K562 (cell line): ENCODE results near the gene CRYGB. TPM values are rescaled to one million over a fixed set of nuclear protein-coding genes. Genes with fewer than 3 reads are reported as not detected.
"Not testable (repeated sequence)": the region's sequence is repeated elsewhere in the genome, so short reads cannot be mapped to it uniquely, and the experiment has no call there.

ENCODE experiments used
- ATAC-seq: fragments of 200-7000 bp; cut with Tn5 transposase; 3 replicates; pipeline ENCODE4 v1.9.1; 2020; ENCODE audit warnings: moderate library complexity
- BruUV-seq: library from RNA; stranded (reverse); fragments of 400-500 nt; replicated peaks from 2 replicates; lab custom pipeline; 2021; lab: Mats Ljungman, UMichigan
- CTCF ChIA-PET: fragments of 300-600 bp; formaldehyde crosslinking; extraction: SDS; loops from one replicate; lab custom pipeline; 2021; ENCODE audit warnings: low intra/inter-chr PET ratio; lab: Yijun Ruan, JAX
- POLR2A ChIA-PET: fragments of 300-600, 350-650 bp; sonication (Branson Sonifier 250); formaldehyde crosslinking; extraction: SDS; loops from one replicate; lab custom pipeline; 2021; ENCODE audit warnings: antibody characterized with exemption, inconsistent platforms; lab: Yijun Ruan, JAX
- DNase-seq, 4 experiments: peaks; one replicate each; pipeline versions ENCODE4 v3.0.0 to v3.0.0-alpha.2; 2011 to 2018; ENCODE audit warnings: low spot score in 3 of 4, mixed read lengths in 3 of 4; ENCODE audit errors: extremely low read depth in 1 of 4
- FAIRE-seq: peaks from 2 replicates; lab custom pipeline; 2011; peaks lifted over from hg19 to GRCh38; lab: Jason Lieb, UNC
- H2AFZ ChIP-seq: 2 replicates; pipeline ENCODE4 v1.6.0; 2011; ENCODE audit warnings: low read depth, low read length, control low read depth, inconsistent platforms
- H3K27ac ChIP-seq: fragments of 200-600 bp; 3 replicates; pipeline ENCODE4 v1.8.0; 2011; ENCODE audit warnings: low read depth, mild to moderate bottlenecking, control low read depth, inconsistent platforms, low read length, moderate library complexity, mixed read lengths; ENCODE audit errors: extremely low read depth
- H3K27me3 ChIP-seq, 2 experiments: fragments of 300-600 bp in 1 of 2; 2 replicates in 1 of 2; 3 replicates in 1 of 2; pipeline versions ENCODE4 v1.6.0 to v1.8.0; 2011; ENCODE audit warnings: inconsistent platforms in 2 of 2, low read length in 2 of 2, mild to moderate bottlenecking in 1 of 2, mixed read lengths in 1 of 2, moderate library complexity in 1 of 2; ENCODE audit not compliant: control insufficient read depth in 2 of 2, insufficient read depth in 2 of 2
- H3K36me3 ChIP-seq: fragments of 300-600 bp; 3 replicates; pipeline ENCODE4 v1.8.0; 2011; ENCODE audit warnings: mild to moderate bottlenecking, low read length, inconsistent platforms; ENCODE audit not compliant: control insufficient read depth, insufficient read depth
- H3K4me1 ChIP-seq, 2 experiments: fragments of 200-600 bp in 1 of 2; replicated peaks in 1 of 2; 2 replicates in 1 of 2; 3 replicates in 1 of 2; pipeline versions ENCODE4 v1.5.1 to v1.8.0; 2011; ENCODE audit warnings: inconsistent platforms in 2 of 2, low read length in 2 of 2, mild to moderate bottlenecking in 1 of 2, mixed read lengths in 1 of 2, moderate library complexity in 1 of 2; ENCODE audit not compliant: control insufficient read depth in 2 of 2, insufficient read depth in 2 of 2
- H3K4me2 ChIP-seq: 2 replicates; pipeline ENCODE4 v1.6.1; 2011; ENCODE audit warnings: low read length, control low read depth, inconsistent platforms, mixed read lengths; ENCODE audit not compliant: insufficient read depth
- H3K4me3 ChIP-seq: fragments of 200-600 bp; sonication (generic), shearing (Covaris generic); 2 replicates; pipeline ENCODE4 v1.5.1; 2016; ENCODE audit warnings: control low read depth, inconsistent platforms
- H3K79me2 ChIP-seq: fragments of 200-600 bp; 3 replicates; pipeline ENCODE4 v1.8.0; 2011; ENCODE audit warnings: low read length, inconsistent platforms; ENCODE audit not compliant: control insufficient read depth, insufficient read depth
- H3K9ac ChIP-seq, 2 experiments: 2 replicates each; pipeline versions ENCODE4 v1.6.0 to v1.6.1; 2011; ENCODE audit warnings: low read depth in 2 of 2, low read length in 2 of 2, control low read depth in 1 of 2, inconsistent platforms in 1 of 2, mild to moderate bottlenecking in 1 of 2, mixed read lengths in 1 of 2; ENCODE audit not compliant: insufficient read depth in 1 of 2
- H3K9me1 ChIP-seq: one replicate; pipeline ENCODE4 v1.6.0; 2011; ENCODE audit warnings: inconsistent platforms, mild to moderate bottlenecking, low read length, moderate library complexity; ENCODE audit not compliant: control insufficient read depth, insufficient read depth
- H3K9me3 ChIP-seq: replicated peaks from 2 replicates; pipeline ENCODE4 v1.5.1; 2011; ENCODE audit warnings: low read depth, low read length, inconsistent platforms; ENCODE audit not compliant: control insufficient read depth, insufficient read depth
- H4K20me1 ChIP-seq: replicated peaks from 2 replicates; pipeline ENCODE4 v1.6.1; 2011; ENCODE audit warnings: low read length, inconsistent platforms, mixed read lengths; ENCODE audit not compliant: control insufficient read depth, insufficient read depth
- E2F6 ChIP-seq, 2 experiments: IDR thresholded peaks; 2 replicates each; pipeline ENCODE4 v1.6.1; 2011; ENCODE audit warnings: borderline replicate concordance in 1 of 2, control low read depth in 1 of 2, low read depth in 1 of 2, low read length in 1 of 2, mild to moderate bottlenecking in 1 of 2, mixed read lengths in 1 of 2, moderate library complexity in 1 of 2; ENCODE audit not compliant: insufficient read depth in 1 of 2, insufficient read length in 1 of 2, poor library complexity in 1 of 2, severe bottlenecking in 1 of 2; ENCODE audit errors: extremely low read depth in 1 of 2
- WGBS: fragments of 100-300 bp; shearing (Covaris generic); methylation state at CpG from one replicate; pipeline ENCODE4 v1.1.6; 2016; ENCODE audit warnings: low coverage, mixed read lengths; ENCODE audit not compliant: insufficient coverage; ENCODE audit errors: missing lambda C conversion rate; 5-methylcytosine and 5-hydroxymethylcytosine counted together
- in situ Hi-C: fragments of 300-500 bp; cut with MboI; formaldehyde crosslinking; loops from 4 replicates; pipeline ENCODE4 v1.15.0; 2018; ENCODE audit warnings: inconsistent platforms, mixed read lengths
- intact Hi-C: fragments of 100-400 bp; cut with micrococcal nuclease; formaldehyde crosslinking; loops from 2 replicates; pipeline ENCODE4 v1.14.2; 2022
- polyA plus RNA-seq, 8 experiments: library from polyadenylated mRNA; depleted of rRNA in 4 of 8; stranded (reverse) in 5 of 8; unstranded in 3 of 8; fragments of >200 nt; fragmentation: Nextera tagmentation in 2 of 8; fragmentation: Illumina TruSeq in 1 of 8; extraction: Ambion mirVana in 2 of 8; extraction: Trizol in 1 of 8; gene quantifications; 2 replicates each; pipeline versions ENCODE4 v1.2.1 to v1.2.3, GENCODE V29; 2011 to 2014; ENCODE audit warnings: inconsistent platforms in 1 of 8, missing spikeins in 1 of 8
- total RNA-seq, 7 experiments: library from RNA; depleted of rRNA in 6 of 7; stranded (reverse); fragments of >200 nt in 6 of 7; fragmentation: Illumina TruSeq in 2 of 7; extraction: Trizol in 2 of 7; gene quantifications; 2 replicates each; pipeline versions ENCODE4 v1.2.1 to v1.2.3, GENCODE V29; 2011 to 2021; ENCODE audit warnings: low replicate concordance in 1 of 7

The CRYGB gene
- total and polyA plus RNA-seq, 9 of the 15 experiments (the other 6 are each of a cell fraction or from before 2014, with no cell fraction given): not detected

- no peak for TF ChIP-seq E2F6 (IDR thresholded peaks at IDR 0.05; ENCODE audit: borderline replicate concordance in 1 of 2, extremely low read depth in 1 of 2, insufficient read depth in 1 of 2, insufficient read length in 1 of 2, low read depth in 1 of 2, low read length in 1 of 2, poor library complexity in 1 of 2, severe bottlenecking in 1 of 2)
These were observed 33.0 kb downstream of the CRYGB start (continued) for GRCh38 chr2:208112969-208113368.

- H3K4me2 ChIP-seq, H3K27me3 ChIP-seq, CTCF ChIA-PET, DNase-seq, H2AFZ ChIP-seq, H3K4me3 ChIP-seq, in situ Hi-C loops, BruUV-seq, POLR2A ChIA-PET, H3K9ac ChIP-seq, ATAC-seq, FAIRE-seq, H3K79me2 ChIP-seq, H3K9me3 ChIP-seq, H3K27ac ChIP-seq, intact Hi-C loops, H4K20me1 ChIP-seq, H3K9me1 ChIP-seq, H3K36me3 ChIP-seq, H3K4me1 ChIP-seq: not testable (repeated sequence)
- 79% methylated on average over 10 of the region's 36 CpGs for WGBS
These were observed 33.6 kb downstream of the CRYGB start for GRCh38 chr2:208112273-208112745.
